Measurements from ENCODE around the gene TDRD1.

Gene TDRD1

GRCh38 chr10:114266521-114266920 lies 87.4 kb downstream of the TDRD1 start:
- peak; percentile 81 for DNase-seq (ENCODE audit: low spot score)

GRCh38 chr10:114271075-114271778 lies 92.1 kb downstream of the TDRD1 start:
- DNase-seq (ENCODE audit: low spot score) = no peak

DNA sequence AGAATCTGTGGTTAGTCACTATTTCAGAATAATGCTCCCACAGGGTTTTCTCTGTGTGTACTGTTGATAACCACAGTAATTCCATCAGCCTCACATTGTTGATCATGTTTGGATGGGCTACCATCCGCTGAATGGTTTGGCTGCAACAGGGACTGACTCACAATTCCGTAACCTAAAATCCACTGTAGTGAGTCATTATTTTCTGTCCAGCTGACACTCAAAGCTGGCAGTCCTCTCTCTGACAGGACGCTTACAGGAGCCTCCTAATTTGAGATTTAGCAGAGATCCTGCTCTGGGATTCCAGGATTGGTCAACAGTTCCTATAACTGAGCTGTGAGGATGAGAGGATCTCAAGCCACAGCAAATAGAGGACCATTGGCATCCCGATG lies 92.6 kb downstream of the TDRD1 start:
- DNase-seq (ENCODE audit: low spot score) = no peak

GRCh38 chr10:114272696-114273095 lies 93.5 kb downstream of the TDRD1 start:
- DNase-seq (ENCODE audit: low spot score) = no peak

GRCh38 chr10:114273910-114274309 lies 94.8 kb downstream of the TDRD1 start:
- no peak for DNase-seq (ENCODE audit: low spot score)

GRCh38 chr10:114274616-114275453 lies 95.7 kb downstream of the TDRD1 start:
- DNase-seq (ENCODE audit: low spot score) = no peak

GRCh38 chr10:114276066-114276465 lies 96.9 kb downstream of the TDRD1 start:
- no peak for DNase-seq (ENCODE audit: low spot score)

GRCh38 chr10:114276671-114277070 lies 97.5 kb downstream of the TDRD1 start:
- DNase-seq (ENCODE audit: low spot score) = no peak

- DNase-seq (ENCODE audit: low spot score) = no peak
These were observed 99.2 kb downstream of the TDRD1 start for GRCh38 chr10:114278140-114278883.

GRCh38 chr10:114278884-114279191 lies 99.7 kb downstream of the TDRD1 start:
- no peak for DNase-seq (ENCODE audit: low spot score)

GRCh38 chr10:114279289-114279688 lies 100.1 kb downstream of the TDRD1 start:
- no peak for DNase-seq (ENCODE audit: low spot score)

DNA sequence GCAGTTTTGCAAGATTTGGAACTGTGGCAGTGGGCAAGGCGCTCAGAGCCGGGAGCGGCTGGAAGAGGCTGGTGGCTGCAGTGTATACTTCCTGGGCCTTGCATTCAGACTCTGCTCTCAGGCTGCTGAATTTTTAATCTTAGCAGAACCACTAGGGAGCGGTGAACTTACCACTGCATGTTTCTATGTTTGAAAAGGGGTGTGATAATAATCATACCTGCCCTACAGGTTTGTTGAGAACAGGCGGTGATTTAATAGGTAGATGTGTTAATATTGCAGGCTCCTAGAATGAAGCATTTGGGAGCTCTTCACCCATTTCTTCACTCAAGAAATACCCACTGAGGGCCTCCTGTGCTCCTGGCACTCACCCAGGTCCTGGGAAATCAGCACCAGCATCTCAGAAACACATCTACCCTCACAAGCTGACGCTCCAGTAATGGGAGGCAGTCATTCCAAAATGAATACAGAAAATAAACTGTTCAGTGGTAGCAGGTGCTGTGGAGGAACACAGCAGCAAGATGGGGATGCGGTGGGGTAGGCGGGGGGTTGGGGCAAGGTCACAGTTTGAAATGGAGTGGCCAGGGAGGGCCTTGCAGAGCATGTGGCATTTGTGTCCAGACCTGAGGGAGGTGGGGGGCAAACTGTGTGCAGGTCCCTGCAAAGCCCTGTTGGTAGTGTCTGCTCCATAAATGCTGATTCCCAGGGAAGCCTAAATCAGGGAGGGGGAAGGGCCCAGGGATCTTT lies 100.9 kb downstream of the TDRD1 start:
- no peak for DNase-seq (ENCODE audit: low spot score)

DNA sequence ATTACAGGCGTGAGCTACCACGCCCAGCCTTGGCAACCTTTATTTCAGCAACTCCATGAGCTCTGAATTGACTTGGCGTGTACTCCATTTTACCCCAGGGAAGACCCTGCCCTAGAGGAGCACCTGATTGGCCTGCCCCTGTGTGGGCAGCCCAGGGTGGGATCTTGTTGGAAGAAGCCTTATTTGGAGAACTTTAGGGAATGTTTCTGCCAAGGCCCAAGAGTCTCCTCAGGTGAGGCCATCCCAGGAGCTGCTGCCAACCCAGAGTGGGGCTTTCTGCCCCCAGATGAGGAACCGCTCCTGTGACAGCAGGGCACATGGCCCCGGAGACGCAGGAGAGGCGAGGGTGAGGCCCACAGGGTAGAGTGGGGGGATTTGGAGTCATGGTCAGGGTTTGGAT lies 101.9 kb downstream of the TDRD1 start:
- no peak for DNase-seq (ENCODE audit: low spot score)

DNA sequence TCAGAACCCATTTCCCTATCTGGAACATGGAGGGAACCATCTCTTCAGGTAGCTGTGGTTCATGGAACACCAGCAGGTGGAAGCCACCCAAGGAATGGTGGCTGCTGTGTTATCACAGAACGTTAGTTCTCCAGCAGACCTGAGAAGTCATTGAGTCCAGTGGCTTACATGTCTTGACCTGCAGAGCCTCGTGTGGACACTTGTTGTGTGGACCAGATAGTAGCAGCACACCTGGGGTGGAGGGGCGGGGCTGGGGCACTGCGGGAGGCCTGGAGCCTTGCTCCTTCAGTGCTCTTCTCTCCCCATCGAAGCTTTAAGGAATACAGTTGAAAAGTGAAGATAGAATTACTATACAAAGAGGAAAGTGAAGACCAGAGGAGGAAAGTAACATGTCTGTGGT lies 102.3 kb downstream of the TDRD1 start:
- DNase-seq (ENCODE audit: low spot score) = no peak
